IMR-90 (cell line): ENCODE results near the gene RPS6KA2. TPM values are rescaled to one million over a fixed set of nuclear protein-coding genes. Genes with fewer than 3 reads are reported as not detected.

Experiments used
- ATAC-seq: fragments of 200-7000 bp; cut with Tn5 transposase; 2 replicates; pipeline ENCODE4 v1.9.1; 2020; ENCODE audit warnings: low read depth, mild to moderate bottlenecking, moderate library complexity
- BruUV-seq: library from RNA; stranded (reverse); fragments of 400-500 nt; replicated peaks from 2 replicates; lab custom pipeline; 2021; lab: Mats Ljungman, UMichigan
- CTCF ChIA-PET: fragments of 300-600 bp; formaldehyde crosslinking; extraction: SDS; loops from one replicate; lab custom pipeline; 2021; ENCODE audit warnings: antibody characterized with exemption; lab: Yijun Ruan, JAX
- POLR2A ChIA-PET: fragments of 300-600 bp; sonication (Branson Sonifier 250); formaldehyde crosslinking; loops from one replicate; lab custom pipeline; 2022; ENCODE audit warnings: antibody characterized with exemption; ENCODE audit not compliant: unreplicated experiment; lab: Charles Lee
- DNase-seq: peaks from one replicate; pipeline ENCODE4 v3.0.0; 2013
- H2AFZ ChIP-seq: replicated peaks from 2 replicates; pipeline ENCODE3; 2013; ENCODE audit warnings: low read length, mild to moderate bottlenecking; ENCODE audit not compliant: poor library complexity
- H2AK5ac ChIP-seq: 2 replicates; pipeline ENCODE4 v1.6.1; 2013; ENCODE audit warnings: low read depth, low read length, inconsistent platforms
- H2AK9ac ChIP-seq: replicated peaks from 2 replicates; pipeline ENCODE3; 2013; ENCODE audit warnings: mild to moderate bottlenecking, low read depth, low read length, moderate library complexity; ENCODE audit not compliant: poor library complexity
- H2BK120ac ChIP-seq: 2 replicates; pipeline ENCODE4 v1.6.1; 2013; ENCODE audit warnings: low read depth, low read length, inconsistent platforms
- H2BK15ac ChIP-seq: 3 replicates; pipeline ENCODE4 v1.6.1; 2013; ENCODE audit warnings: low read depth, low read length, inconsistent platforms
- H2BK20ac ChIP-seq: 2 replicates; pipeline ENCODE4 v1.6.1; 2013; ENCODE audit warnings: low read depth, mild to moderate bottlenecking, inconsistent platforms, low read length, moderate library complexity
- H2BK5ac ChIP-seq: 2 replicates; pipeline ENCODE4 v1.6.1; 2013; ENCODE audit warnings: mild to moderate bottlenecking, low read depth, low read length, inconsistent platforms; ENCODE audit not compliant: poor library complexity, severe bottlenecking
- H3K14ac ChIP-seq: replicated peaks from 2 replicates; pipeline ENCODE4 v1.6.1; 2013; ENCODE audit warnings: low read depth, low read length, inconsistent platforms
- H3K18ac ChIP-seq: 2 replicates; pipeline ENCODE4 v1.6.1; 2013; ENCODE audit warnings: low read depth, low read length, control low read depth
- H3K23ac ChIP-seq: 2 replicates; pipeline ENCODE4 v1.6.1; 2013; ENCODE audit warnings: low read depth, low read length, inconsistent platforms
- H3K27ac ChIP-seq: 2 replicates; pipeline ENCODE4 v1.5.1; 2013; ENCODE audit warnings: mild to moderate bottlenecking, control low read depth, low read length; ENCODE audit not compliant: insufficient read depth
- H3K27me3 ChIP-seq: 2 replicates; pipeline ENCODE4 v1.6.1; 2013; ENCODE audit warnings: low read length; ENCODE audit not compliant: control insufficient read depth, insufficient read depth
- H3K36me3 ChIP-seq: 2 replicates; pipeline ENCODE4 v1.6.1; 2013; ENCODE audit warnings: low read length, mixed read lengths; ENCODE audit not compliant: control insufficient read depth, insufficient read depth
- H3K4ac ChIP-seq: 2 replicates; pipeline ENCODE4 v1.6.1; 2013; ENCODE audit warnings: low read depth, low read length, inconsistent platforms
- H3K4me1 ChIP-seq: 2 replicates; pipeline ENCODE4 v1.6.1; 2013; ENCODE audit warnings: low read length, mixed read lengths; ENCODE audit not compliant: control insufficient read depth, insufficient read depth
- H3K4me2 ChIP-seq: 2 replicates; pipeline ENCODE4 v1.6.1; 2013; ENCODE audit warnings: low read depth, mild to moderate bottlenecking, control low read depth, low read length, moderate library complexity
- H3K4me3 ChIP-seq: 2 replicates; pipeline ENCODE4 v1.5.1; 2013; ENCODE audit warnings: low read depth, mild to moderate bottlenecking, control low read depth, low read length, moderate library complexity; ENCODE audit not compliant: insufficient read depth
- H3K56ac ChIP-seq: 2 replicates; pipeline ENCODE4 v1.6.1; 2013; ENCODE audit warnings: low read length, inconsistent platforms; ENCODE audit not compliant: insufficient read depth; ENCODE audit errors: extremely low read depth
- H3K79me1 ChIP-seq, 2 experiments: 2 replicates each; pipeline ENCODE4 v1.6.1; 2013; ENCODE audit warnings: low read length in 2 of 2, inconsistent platforms in 1 of 2, low read depth in 1 of 2
- H3K9ac ChIP-seq: 2 replicates; pipeline ENCODE4 v1.6.1; 2013; ENCODE audit warnings: low read depth, low read length, control low read depth
- H3K9me1 ChIP-seq: 2 replicates; pipeline ENCODE4 v1.6.1; 2013; ENCODE audit warnings: low read length, inconsistent platforms; ENCODE audit not compliant: insufficient read depth
- H3K9me3 ChIP-seq: 2 replicates; pipeline ENCODE4 v1.6.1; 2013; ENCODE audit warnings: low read length; ENCODE audit not compliant: control insufficient read depth, insufficient read depth
- H4K20me1 ChIP-seq: 2 replicates; pipeline ENCODE4 v1.6.1; 2013; ENCODE audit warnings: low read length, inconsistent platforms; ENCODE audit not compliant: insufficient read depth
- H4K5ac ChIP-seq: 2 replicates; pipeline ENCODE4 v1.6.1; 2013; ENCODE audit warnings: mild to moderate bottlenecking, low read depth, low read length, control low read depth
- H4K8ac ChIP-seq, 2 experiments: 2 replicates each; pipeline ENCODE4 v1.6.1; 2013; ENCODE audit warnings: low read depth in 2 of 2, low read length in 2 of 2, control low read depth in 1 of 2, inconsistent platforms in 1 of 2
- H4K91ac ChIP-seq: 2 replicates; pipeline ENCODE4 v1.6.1; 2013; ENCODE audit warnings: low read depth, low read length, inconsistent platforms; ENCODE audit not compliant: insufficient read depth
- CEBPB ChIP-seq: IDR thresholded peaks from 2 replicates; pipeline ENCODE4 v1.6.1; 2012; ENCODE audit warnings: low read depth, low read length, improper control_type of control experiment
- ELK1 ChIP-seq: fragments of 150-350 bp; IDR thresholded peaks from 2 replicates; pipeline ENCODE4 v1.6.1; 2016; ENCODE audit warnings: low read depth, mild to moderate bottlenecking, low read length, moderate library complexity, borderline replicate concordance
- FOS ChIP-seq: fragments of 150-350 bp; IDR thresholded peaks from 2 replicates; pipeline ENCODE4 v1.6.1; 2016; ENCODE audit warnings: low read depth, low read length
- MAFK ChIP-seq: IDR thresholded peaks from 2 replicates; pipeline ENCODE4 v1.6.1; 2012; ENCODE audit warnings: low read depth, low read length, improper control_type of control experiment
- MAZ ChIP-seq: IDR thresholded peaks from 2 replicates; pipeline ENCODE4 v1.6.1; 2012; ENCODE audit warnings: low read depth, mild to moderate bottlenecking, low read length, improper control_type of control experiment, moderate library complexity, borderline replicate concordance
- NFE2L2 ChIP-seq: fragments of 150-350 bp; IDR thresholded peaks from 2 replicates; pipeline ENCODE4 v1.6.1; 2016; ENCODE audit warnings: low read depth, mild to moderate bottlenecking, low read length
- POLR2A ChIP-seq: IDR thresholded peaks from 2 replicates; pipeline ENCODE4 v1.6.1; 2012; ENCODE audit warnings: mild to moderate bottlenecking, low read depth, low read length
- SMC3 ChIP-seq: fragments of 150-350 bp; IDR thresholded peaks from 2 replicates; pipeline ENCODE4 v1.6.1; 2016; ENCODE audit warnings: low read depth, mild to moderate bottlenecking, antibody characterized with exemption, low read length, moderate library complexity
- WGBS, 2 experiments: methylation state at CpG; one replicate each; pipeline versions ENCODE4 v1.1.5 to v1.1.7; 2013; ENCODE audit warnings: missing lambda C conversion rate in 2 of 2; ENCODE audit not compliant: insufficient read length in 1 of 2; ENCODE audit errors: extremely low coverage in 2 of 2; 5-methylcytosine and 5-hydroxymethylcytosine counted together
- dilution Hi-C: fragments of 300-500 bp; cut with HindIII; formaldehyde crosslinking; loops from one replicate; pipeline ENCODE4 v1.14.3; 2018; ENCODE audit warnings: low sequenced_read_pairs; ENCODE audit not compliant: unreplicated experiment
- in situ Hi-C: fragments of 300-500 bp; cut with MboI; formaldehyde crosslinking; loops from 3 replicates; pipeline ENCODE4 v1.14.3; 2019; ENCODE audit warnings: low sequenced_read_pairs, inconsistent platforms, mixed read lengths
- intact Hi-C: fragments of 100-400 bp; cut with micrococcal nuclease; formaldehyde crosslinking; loops from 2 replicates; pipeline ENCODE4 v1.10.0; 2022
- polyA plus RNA-seq, 3 experiments: library from polyadenylated mRNA; depleted of rRNA; stranded (reverse); fragments of >200 nt; gene quantifications; 2 replicates each; pipeline ENCODE4 v1.2.3, GENCODE V29; 2012; ENCODE audit warnings: low replicate concordance in 1 of 3
- total RNA-seq: library from RNA; depleted of rRNA; stranded (reverse); fragments of >200 nt; gene quantifications from 2 replicates; pipeline ENCODE4 v1.2.3, GENCODE V29; 2012
- TF ChIP-seq, protein P1 (sequence below): conservative IDR thresholded peaks from 2 replicates; pipeline ENCODE4 v1.5.1; 2012; ENCODE audit warnings: mild to moderate bottlenecking, low read depth, low read length, improper control_type of control experiment

Gene RPS6KA2
- total and polyA plus RNA-seq, 2 of the 4 experiments (the other 2 are of a cell fraction), result 26.9 to 31.3 TPM

GRCh38 chr6:166365221-166365620 is 261.8 kb downstream of the RPS6KA2 start:
- TF ChIP-seq FOS (peak; percentile 37; the same call in 1 of the 2 replicates), CEBPB (no peak), ELK1 (no peak), SMC3 (no peak), POLR2A (no peak), NFE2L2 (no peak), MAZ (no peak), MAFK (peak; percentile 31; the same call in 1 of the 2 replicates)
- TF ChIP-seq, protein P1, sequence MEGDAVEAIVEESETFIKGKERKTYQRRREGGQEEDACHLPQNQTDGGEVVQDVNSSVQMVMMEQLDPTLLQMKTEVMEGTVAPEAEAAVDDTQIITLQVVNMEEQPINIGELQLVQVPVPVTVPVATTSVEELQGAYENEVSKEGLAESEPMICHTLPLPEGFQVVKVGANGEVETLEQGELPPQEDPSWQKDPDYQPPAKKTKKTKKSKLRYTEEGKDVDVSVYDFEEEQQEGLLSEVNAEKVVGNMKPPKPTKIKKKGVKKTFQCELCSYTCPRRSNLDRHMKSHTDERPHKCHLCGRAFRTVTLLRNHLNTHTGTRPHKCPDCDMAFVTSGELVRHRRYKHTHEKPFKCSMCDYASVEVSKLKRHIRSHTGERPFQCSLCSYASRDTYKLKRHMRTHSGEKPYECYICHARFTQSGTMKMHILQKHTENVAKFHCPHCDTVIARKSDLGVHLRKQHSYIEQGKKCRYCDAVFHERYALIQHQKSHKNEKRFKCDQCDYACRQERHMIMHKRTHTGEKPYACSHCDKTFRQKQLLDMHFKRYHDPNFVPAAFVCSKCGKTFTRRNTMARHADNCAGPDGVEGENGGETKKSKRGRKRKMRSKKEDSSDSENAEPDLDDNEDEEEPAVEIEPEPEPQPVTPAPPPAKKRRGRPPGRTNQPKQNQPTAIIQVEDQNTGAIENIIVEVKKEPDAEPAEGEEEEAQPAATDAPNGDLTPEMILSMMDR, result no peak
- Histone ChIP-seq H4K8ac (no peak overlapping the region), H3K36me3 (0 out of 2 replicates have a peak, but pooled peaks cover 1% of the 10 kb centered on the region), H3K4me3 (no peak overlapping the region), H3K27me3 (no peaks in the 10 kb centered on the region), H2BK15ac (no peak overlapping the region), H2AK5ac (no peak overlapping the region), H3K4me1 (peaks cover 9% of the 10 kb centered on the region), H3K79me1 (no peaks in the 10 kb centered on the region), H3K23ac (no peak overlapping the region), H3K4me2 (no peak overlapping the region; the same call in 1 of the 2 replicates), H2BK5ac (no peak overlapping the region), H2BK120ac (no peak overlapping the region), H3K9ac (no peak overlapping the region), H4K5ac (no peak overlapping the region), H3K56ac (no peak overlapping the region), H4K20me1 (no peaks in the 10 kb centered on the region), H3K14ac (no peak overlapping the region), H3K27ac (no peak overlapping the region), H3K9me3 (no peaks in the 10 kb centered on the region), H2BK20ac (no peak overlapping the region), H3K4ac (no peak overlapping the region), H3K18ac (no peak overlapping the region), H2AFZ (no peak overlapping the region), H2AK9ac (no peak overlapping the region), H4K91ac (no peak overlapping the region), H3K9me1 (0 out of 2 replicates have a peak, but pooled peaks cover 4% of the 10 kb centered on the region)
- peak; percentile 74 for DNase-seq
- ATAC-seq, result peak; percentile 72
- in situ Hi-C loops (no loop called here), intact Hi-C loops (no loop called here), dilution Hi-C loops (no loop called here)
- no TSS peak for BruUV-seq
- POLR2A ChIA-PET, result no interaction called here
- no CpG with 5 or more reads among the region's 2 CpGs for WGBS, 2 experiments
- CTCF ChIA-PET, result interaction anchor here (1.9 kb wide), 1 partner anchor 16 kb away, joined by 5 read pairs; no protein-coding TSS in a partner anchor
